AG09319 (cell line): ENCODE measurements around the gene RCBTB2.

Experiments
- DNase-seq: peaks from one replicate; pipeline ENCODE4 v3.0.0-alpha.2; 2010; ENCODE audit warnings: low read depth; ENCODE audit errors: extremely low read depth
- TF ChIP-seq, protein P1 (sequence below): IDR thresholded peaks from 2 replicates; pipeline ENCODE4 v1.5.1; 2011; ENCODE audit warnings: low read depth, mild to moderate bottlenecking, inconsistent platforms, low read length, moderate library complexity

RCBTB2 gene

DNA sequence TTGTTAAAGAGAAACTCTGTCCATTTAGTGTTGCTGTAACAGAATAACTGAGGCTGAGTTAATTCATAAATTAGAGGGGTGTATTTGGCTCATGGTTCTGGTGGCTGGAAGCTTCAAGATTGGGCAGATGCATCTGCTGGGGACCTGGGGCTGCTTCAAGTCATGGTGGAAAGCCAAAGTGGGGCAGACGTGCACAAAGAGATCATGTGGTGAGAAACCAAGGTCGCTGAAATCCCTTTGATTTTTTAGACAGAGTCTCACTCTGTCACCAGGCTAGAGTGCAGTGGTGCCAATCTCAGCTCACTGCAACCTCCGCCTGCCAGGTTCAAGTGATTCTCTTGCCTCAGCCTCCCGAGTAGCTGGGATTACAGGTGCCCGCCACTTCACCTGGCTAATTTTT lies 46.0 kb downstream of the RCBTB2 start:
- TF ChIP-seq, protein P1, sequence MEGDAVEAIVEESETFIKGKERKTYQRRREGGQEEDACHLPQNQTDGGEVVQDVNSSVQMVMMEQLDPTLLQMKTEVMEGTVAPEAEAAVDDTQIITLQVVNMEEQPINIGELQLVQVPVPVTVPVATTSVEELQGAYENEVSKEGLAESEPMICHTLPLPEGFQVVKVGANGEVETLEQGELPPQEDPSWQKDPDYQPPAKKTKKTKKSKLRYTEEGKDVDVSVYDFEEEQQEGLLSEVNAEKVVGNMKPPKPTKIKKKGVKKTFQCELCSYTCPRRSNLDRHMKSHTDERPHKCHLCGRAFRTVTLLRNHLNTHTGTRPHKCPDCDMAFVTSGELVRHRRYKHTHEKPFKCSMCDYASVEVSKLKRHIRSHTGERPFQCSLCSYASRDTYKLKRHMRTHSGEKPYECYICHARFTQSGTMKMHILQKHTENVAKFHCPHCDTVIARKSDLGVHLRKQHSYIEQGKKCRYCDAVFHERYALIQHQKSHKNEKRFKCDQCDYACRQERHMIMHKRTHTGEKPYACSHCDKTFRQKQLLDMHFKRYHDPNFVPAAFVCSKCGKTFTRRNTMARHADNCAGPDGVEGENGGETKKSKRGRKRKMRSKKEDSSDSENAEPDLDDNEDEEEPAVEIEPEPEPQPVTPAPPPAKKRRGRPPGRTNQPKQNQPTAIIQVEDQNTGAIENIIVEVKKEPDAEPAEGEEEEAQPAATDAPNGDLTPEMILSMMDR = no peak
- DNase-seq = no peak

DNA sequence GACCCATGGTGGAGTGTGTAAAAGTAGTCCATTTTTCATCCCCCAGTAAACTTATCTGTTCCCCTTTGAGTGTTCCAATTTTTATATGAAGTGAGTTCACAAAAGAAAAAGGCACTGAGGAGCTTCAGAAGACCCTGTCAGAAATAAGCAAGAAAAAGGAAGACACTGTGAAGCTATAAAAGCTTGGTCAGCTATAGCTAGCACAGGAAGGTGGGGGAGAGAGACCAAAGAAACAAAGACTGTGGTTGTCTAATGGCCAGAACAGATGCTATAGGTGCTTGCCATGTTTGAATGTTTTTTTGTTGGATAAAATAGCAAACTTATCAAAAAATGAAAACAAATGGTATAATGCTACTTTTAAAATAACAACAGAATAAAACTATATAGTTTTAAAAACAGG lies 46.5 kb downstream of the RCBTB2 start:
- DNase-seq = no peak
- TF ChIP-seq, protein P1 = no peak

DNA sequence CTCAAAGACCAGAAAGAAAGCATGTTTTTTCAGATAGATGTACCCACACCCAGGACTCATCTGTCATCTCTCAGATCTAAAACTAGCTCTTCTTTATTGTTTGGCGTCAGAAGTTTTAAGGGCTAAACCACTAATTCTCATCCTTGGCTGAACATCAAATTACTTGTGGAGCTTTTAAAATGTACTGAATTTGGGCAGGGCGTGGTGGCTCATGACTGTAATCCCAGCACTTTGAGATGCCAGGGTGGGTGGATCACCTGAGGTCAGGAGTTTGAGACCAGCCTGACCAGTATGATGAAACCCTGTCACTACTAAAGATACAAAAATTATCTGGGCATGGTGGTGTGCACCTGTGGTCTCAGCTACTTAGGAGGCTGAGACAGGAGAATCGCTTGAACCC lies 47.4 kb downstream of the RCBTB2 start:
- no peak for DNase-seq
- TF ChIP-seq, protein P1 = no peak

DNA sequence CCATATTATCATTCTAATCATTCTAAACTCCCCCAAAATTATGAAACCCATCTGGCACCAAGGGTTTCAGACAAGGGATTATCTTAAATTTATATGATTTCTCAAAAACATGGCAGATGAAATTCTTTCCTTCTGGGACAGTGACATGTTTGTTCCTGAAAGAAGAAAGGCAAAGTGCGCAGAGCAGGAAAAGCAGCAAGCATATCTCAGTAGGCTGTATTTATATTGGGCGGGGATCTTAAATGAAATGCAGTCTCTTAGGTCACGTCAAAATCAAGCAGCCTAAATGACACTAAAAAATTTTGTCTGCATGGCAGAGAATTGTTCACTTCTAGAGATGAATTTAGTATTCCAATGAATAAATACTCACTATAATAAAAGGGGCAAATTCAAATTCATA lies 49.3 kb downstream of the RCBTB2 start:
- no peak for DNase-seq
- TF ChIP-seq, protein P1 = no peak

DNA sequence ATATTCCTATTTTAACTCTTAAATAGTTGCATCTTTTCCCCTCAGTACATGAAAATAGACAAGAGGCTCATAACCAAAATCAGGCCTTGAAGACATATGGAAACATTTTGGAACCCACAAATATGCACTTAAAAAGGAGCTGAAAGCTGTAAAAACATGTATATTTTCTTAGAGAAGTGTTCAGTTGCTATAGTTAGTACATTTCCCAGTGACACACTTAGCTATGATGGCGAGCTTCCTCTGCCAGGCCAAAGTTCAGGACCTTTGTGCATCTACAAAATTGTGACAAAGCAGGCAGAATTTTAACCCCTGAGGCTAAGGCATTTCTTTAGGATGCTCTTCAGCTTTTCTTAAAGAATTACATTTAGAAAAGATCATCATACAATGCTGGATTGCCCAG lies 54.5 kb downstream of the RCBTB2 start:
- TF ChIP-seq, protein P1 = no peak
- no peak for DNase-seq

DNA sequence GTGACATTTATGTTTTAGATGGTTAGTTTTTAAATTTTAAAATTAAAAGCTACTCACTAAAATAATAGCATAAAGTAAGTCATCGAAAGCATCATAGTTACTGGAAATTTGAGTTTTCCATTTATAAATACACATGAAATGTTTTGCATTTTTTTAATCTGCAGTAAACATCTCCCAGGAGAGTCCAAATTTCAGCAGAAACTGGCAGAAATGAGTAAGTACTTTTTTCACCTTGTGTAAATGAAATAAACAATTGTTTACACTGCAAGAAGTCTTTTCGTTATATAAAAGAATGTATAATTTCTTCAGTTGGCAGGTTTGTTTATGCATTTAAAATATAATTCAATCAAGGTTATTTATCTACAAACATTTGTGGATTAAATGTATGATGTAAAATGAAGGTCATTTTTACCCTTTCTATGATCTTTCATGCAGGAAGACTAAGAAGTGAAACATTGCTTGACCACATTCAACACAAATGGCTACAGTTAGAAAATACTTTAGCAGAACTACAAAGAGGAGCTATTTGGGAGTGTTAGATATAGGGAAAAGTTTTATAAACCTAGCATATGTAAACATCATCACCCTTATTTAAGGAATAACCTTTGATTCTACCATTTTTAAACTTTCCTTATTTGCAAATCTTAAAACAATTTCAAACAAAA lies 55.6 kb downstream of the RCBTB2 start:
- DNase-seq = no peak
- TF ChIP-seq, protein P1 = no peak

DNA sequence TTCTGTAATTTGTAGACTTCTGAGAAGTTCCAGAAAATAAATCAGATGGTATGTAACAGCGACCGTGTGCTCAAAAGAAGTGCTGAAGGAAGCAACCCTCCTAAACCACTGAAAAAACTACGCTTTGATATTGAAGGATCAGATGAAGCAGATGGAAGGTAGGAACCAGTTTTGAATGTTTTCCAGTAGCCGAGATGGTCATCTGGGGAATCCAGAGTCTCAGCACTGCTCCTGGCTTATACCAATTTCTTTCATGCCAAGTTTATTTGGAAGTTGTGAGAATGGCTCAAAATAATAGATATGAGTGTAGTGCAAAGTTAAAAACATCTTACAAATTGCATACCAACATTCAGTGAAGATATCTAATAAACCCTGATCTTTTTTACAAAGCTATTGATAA lies 56.2 kb downstream of the RCBTB2 start:
- no peak for DNase-seq
- TF ChIP-seq, protein P1 = no peak
